ENCODE measurements around the gene TMEM134.
A peak's percentile ranks its signal among the peaks of the same experiment; 100 is the strongest.

Gene TMEM134

GRCh38 chr11:67456068-67456705 lies 12.9 kb downstream of the TMEM134 start:
- DNase-seq = no peak

DNA sequence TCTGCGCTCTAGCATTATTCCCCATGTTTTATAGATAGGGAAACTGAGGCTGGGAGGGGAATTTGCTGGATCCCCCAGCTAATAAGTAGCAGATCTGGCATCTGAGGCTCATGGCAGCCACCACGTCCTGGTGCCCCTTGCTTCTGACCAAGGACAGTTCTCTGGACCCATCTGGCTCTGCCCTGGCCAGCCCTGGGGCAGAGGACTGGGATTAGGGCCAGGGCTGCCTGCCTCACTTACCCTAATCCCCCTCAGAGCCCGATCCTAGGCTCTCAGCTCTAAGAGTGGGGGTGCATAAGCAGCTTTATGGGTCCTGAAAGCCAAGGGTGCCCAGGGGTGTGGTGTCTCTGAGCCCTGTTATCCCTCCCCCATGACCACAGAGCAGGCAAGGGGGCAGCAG lies 14.0 kb downstream of the TMEM134 start, which contains the start of gene CABP4:
CABP4 (plus strand) TSS at position 301 of the 400 bp plus-strand sequence; CDS start at position 371, 70 bp downstream.
- DNase-seq = no peak

DNA sequence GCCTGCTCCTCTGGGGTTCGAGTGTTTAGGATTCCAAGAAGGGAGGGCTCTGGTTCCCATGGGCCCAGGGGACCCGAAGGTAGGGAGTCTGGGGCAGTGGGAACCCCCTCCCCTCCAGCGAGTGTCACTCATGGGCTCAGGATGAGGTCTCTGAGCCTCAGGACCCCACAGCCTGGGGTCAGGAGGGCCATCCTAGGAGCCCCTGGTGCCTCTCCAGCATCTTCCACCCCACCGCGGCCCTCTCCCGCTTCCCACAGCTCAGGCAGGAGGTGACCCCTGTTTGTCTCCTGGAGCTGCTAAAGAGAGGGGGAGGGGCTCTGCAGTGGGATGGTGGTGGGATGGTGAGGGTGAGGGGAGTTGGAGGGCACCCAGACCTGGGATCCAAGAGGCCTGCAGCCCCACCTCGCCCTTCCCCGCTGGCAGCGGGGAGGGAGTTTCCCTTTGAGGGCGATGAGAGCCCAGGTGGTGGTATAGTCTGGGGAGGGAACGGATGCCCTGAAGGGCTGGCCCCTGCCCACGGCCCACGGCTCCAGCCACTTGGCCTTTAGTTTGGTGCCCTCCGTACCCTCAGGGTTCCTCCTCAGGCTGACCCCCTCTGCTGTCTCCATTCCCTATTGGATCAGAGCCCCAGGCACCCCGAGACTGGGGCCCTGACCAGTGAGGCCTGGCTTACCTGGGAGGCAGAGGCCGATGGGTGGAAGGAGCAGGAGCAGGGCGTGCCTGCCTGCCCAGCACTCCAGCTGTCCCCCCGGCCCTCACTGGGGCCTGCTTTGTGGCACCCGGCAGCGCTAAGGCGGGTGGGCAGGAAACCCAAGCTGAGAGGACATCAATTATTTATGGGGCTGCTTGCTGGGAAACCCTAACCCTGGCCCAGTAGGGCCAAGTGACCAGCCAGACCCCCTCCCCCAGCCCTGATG lies 15.0 kb downstream of the TMEM134 start:
- no peak for DNase-seq

DNA sequence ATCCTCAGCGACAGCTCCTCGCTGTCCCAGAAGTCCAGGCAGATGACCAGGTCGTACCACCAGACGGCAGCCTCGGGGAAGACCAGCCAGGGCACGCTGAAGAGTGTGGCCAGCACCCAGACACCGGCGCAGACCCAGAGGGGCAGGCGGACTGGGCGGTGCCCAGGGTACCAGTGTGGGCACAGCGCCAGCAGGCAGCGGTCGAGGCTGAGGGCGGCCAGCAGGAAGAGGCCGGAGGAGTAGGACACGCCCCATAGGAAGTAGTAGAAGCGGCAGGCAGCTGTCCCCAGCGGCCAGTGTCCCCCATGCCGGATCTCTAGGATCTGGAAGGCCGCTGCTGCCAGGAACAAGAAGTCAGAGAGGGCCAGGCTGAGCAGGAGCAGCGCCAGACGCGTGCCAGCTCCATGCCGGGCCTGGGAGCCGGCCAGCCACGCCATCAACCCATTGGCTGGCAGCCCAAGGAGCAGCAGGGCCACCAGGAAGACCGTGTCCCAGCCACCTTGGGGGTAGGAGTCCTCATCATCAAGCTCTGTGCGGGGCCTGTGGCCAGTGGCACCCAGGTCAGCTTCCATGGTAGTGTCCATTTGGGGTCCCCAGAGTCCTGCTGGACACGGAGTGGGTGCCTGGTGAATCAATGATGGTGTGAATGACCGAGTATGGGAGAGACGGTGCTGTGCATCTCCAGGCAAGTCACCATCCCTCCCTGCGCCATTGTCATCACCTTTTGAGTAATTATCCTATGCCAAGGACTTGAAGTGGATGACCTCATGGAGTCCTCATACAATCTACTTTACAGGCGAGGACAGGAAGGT lies 16.7 kb downstream of the TMEM134 start, which contains the start of gene GPR152:
GPR152 (minus strand) TSS at position 589 of the 812 bp plus-strand sequence; CDS start at position 584, 5 bp downstream.
- DNase-seq = no peak

DNA sequence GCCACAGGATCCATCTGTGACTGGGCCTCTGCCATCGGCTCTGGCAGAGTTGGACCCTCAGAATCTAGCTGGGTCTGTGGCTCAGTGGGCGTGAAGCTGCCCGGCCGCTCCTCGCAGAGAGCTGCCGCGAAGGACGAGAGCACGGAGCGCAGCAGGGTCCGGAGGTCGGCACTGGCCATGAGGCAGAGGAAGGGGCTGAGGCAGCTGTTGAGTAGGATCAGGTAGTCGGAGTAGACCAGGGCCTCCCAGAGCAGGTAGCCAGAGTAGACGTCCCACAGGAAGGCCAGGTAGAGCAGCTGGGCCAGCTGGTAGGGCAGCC lies 17.4 kb downstream of the TMEM134 start:
- DNase-seq = no peak

DNA sequence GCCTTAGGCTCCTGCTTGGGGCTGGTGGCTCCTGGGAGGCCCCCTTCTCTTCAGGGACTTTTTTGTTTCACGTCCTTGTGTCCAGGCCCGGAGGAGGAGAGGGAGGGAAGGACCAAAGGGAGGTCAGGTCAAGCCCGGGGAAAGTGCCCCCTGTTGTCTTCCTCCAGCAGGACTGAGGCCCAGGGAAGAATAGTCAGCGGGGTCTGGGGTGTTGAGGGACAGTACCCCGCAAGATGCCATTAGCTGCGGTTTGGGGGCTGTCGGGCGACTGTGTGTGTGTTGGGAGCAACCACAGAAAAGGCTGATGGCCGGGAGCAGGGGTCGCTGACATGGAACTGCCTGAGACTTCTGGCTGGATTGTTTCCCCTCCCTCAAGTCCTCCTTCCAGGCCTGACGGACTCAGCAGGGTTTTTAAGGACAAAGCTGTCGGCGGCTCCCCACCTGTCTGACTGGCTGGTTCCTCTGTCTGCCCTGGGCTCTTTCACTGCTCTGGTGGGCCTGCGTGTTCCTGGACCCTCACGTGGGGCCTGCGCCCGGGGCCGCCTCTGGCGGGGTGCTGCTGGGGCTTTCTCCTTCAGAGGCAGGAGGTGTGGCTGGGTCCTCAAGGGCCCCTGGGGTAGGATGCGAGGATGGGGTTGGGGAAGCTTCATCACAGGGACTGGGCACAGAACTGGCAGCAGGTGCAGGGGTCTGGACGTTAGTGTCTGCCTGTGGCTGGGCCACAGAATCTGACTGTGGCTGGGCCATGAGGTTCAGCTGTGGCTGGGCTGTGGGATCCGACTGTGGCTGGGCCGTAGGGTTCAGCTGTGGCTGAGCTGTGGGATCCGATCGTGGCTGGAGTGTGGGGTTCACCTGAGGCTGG lies 18.0 kb downstream of the TMEM134 start:
- no peak for DNase-seq

- no peak for DNase-seq
Measured at GRCh38 chr11:67449116-67449844, 19.8 kb downstream of the TMEM134 start.

DNA sequence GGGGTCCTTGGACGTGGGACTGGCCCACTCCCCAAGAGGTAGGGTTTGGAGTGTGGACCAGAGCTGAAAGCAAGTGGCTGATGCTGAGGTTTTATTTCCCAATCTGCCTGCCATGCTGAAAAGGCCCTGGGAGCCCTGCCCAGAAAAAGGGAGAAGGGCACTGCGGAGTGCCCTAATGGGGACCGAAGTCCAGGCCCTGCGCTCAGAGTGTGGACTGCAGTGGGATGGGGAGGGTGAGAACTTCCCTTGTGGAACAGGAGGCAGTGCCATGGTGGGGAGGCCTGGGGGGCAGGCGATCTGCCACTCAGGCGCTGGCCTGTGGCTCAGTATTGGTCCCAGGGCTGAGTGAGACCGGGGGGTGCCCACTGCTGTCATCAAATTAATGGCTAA lies 20.8 kb downstream of the TMEM134 start:
- no peak for DNase-seq

DNA sequence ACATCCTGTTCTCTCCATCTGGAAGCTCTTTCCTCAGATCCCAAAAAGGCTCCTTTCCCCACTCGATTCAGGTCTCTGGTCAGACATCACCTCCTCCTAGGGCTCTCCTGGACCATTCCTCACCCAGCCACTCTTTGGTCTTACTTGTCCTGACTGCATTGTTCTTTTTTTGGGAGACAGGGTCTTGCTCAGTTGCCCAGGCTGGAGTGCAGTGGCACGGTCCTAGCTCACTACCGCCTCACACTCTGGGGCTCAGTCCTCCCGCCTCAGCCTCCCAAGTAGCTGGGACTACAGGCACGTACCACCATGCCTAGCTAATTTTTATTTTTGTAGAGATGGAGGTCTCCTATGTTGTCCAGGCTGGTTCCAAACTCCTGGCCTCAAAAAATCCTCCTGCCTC lies 23.5 kb downstream of the TMEM134 start:
- no peak for DNase-seq

DNA sequence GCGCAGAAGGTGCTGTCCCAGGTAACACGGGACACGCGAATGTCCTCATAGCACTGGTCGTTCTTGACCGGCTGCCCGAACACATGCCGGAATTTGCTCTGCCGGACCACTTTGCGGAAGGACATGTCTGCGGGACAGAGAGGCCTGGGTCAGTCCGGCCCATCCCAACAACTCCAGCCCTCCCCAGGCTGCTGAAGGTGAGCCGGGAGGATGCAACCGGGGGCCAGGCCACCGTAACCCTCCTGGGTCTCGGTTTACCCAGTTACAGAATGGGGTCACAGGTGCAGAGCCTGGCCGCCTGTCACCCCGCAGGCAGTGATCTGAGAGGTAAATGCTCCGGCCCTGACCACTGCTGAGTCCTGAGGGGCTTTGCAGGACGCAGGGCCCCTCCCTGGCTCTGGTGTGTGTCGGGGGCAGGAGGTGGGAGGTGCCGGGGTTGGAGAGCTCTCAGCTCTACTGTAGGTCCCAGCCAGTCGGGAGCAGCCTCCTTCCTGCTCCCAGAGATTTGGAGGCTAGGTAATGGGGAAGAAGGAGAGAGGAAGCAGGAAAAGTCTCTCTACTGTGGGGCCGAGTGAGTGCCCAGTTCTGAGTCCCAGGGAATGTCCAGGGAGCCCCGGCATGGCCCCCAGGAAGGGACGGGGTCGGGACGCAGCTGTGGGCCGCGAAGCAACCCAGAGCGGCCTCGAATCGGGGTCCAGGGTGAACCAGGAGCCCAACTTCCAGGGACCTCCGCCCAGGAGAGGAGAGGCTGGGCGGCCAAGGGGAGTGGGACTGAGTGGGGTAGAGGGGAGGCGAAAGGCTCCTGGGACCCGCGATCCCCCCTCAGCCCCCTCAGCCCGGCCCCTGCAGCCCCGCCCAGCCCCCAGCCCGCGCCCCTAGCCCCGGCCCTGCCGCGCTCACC lies 26.3 kb downstream of the TMEM134 start:
- no peak for DNase-seq

DNA sequence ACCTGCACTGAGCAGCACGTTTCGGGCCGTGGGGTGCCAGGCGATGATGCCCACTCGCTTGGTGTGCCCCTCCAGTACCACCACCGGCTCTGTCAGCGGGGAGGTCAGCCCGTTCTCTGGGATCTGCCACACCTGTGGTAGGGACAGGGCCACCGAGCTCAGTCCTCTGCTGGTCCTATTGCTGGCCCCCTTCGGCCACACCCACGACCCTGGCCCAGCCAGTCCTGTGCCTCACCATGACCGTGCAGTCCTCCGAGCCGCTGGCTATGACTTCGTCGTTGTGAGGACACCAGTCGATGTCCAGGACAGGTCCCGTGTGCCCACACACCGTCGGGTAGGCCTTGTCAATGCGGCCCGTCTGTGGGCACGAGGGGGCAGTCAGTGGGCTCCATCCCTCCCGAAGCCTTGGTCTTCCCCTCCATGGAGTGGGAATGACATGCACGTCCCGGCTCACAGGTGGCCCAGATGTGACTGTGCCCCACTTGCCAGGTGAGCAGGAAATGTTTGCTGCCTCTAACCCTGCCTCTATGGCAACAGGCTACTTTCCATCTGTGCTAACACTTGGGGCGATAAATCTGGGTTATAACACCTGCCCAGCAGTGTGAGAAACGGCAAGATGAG lies 27.2 kb downstream of the TMEM134 start:
- DNase-seq = no peak

DNA sequence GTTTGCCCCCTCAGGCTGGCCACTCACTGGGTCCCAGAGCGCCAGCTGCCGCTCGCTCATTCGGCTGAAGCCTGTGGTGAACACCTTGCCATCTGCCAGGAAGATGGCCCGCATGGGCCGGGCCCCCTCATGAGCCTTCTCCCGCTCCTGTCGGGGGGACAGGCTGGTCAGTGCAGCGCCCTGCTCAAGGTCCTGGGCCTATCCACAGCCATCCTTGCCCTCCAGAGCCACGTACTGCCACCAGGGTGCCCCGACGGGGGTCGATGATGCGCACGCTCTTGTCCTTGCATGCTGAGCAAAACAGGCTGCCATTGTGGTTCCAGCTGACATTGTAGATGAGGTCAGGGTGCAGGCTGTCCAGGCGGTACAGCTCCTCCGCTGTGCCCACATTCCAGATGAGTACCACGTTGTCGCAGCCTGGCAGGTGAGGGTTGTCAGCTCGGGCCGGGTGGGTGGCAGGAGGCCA lies 27.9 kb downstream of the TMEM134 start:
- DNase-seq = no peak

GRCh38 chr11:67440229-67441097 lies 28.6 kb downstream of the TMEM134 start:
- DNase-seq = no peak

- no peak for DNase-seq
Measured at GRCh38 chr11:67439321-67440228, 29.5 kb downstream of the TMEM134 start.

DNA sequence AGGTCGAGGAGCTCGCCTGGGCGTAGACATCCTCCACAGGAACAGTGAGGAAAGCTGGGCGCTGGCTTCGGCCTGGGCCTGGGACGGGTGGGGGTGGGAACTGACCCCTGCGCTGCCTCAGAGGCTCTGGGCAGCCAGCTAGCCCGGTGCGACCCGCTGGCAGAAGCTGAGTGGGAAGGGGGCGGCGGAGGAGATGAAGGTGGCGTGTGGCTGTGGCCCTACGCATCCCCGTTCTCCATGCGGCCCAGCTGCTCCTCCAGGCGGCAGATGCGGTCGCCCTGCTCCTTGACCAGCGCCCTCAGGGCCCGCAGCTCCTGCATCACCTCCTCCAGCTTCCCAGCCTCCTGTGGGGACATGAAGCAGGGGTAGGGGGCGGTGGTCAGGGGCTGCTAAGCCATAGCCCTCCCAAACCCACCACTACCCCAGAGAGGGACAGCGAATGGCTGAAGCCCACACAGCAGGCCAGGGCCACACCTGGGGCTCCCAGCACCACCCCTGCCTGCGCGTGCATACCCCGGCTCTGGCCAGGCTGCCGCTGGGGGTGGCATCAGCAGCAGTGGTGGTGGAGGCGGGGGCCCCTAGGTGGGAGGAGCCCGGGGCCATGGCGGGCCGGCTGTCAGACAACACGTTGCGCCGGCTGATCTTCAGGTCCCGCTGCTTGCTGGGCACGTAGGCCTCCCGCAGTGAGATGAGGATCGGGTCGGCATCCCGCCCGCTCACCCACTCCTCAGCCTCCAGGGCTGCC lies 30.7 kb downstream of the TMEM134 start:
- peak; percentile 59 for DNase-seq

- no peak for DNase-seq
Measured at GRCh38 chr11:67437809-67438157, 31.3 kb downstream of the TMEM134 start.
